Endothelial cell (in vitro differentiated cells): Measurements from ENCODE around the gene DNASE1. TPM values are rescaled to one million over a fixed set of nuclear protein-coding genes. Genes with fewer than 3 reads are reported as not detected.
A peak's percentile ranks its signal among the peaks of the same experiment; 100 is the strongest.

Experiments
- DNase-seq: peaks from one replicate; pipeline ENCODE4 v3.0.0; 2021; ENCODE audit warnings: low spot score
- H3K27ac Mint-ChIP-seq: one replicate; pipeline ENCODE4 v1.8.0; 2021; ENCODE audit warnings: mixed read lengths, inconsistent platforms; ENCODE audit not compliant: unreplicated experiment
- H3K27me3 Mint-ChIP-seq: one replicate; pipeline ENCODE4 v1.8.0; 2021; ENCODE audit warnings: mild to moderate bottlenecking, moderate library complexity, mixed read lengths, inconsistent platforms; ENCODE audit not compliant: unreplicated experiment
- H3K36me3 Mint-ChIP-seq: one replicate; pipeline ENCODE4 v1.8.0; 2021; ENCODE audit warnings: mild to moderate bottlenecking, low read depth, mixed read lengths, inconsistent platforms; ENCODE audit not compliant: unreplicated experiment
- H3K4me1 Mint-ChIP-seq: one replicate; pipeline ENCODE4 v1.8.0; 2021; ENCODE audit warnings: mild to moderate bottlenecking, mixed read lengths, inconsistent platforms; ENCODE audit not compliant: unreplicated experiment
- H3K4me3 Mint-ChIP-seq: one replicate; pipeline ENCODE4 v1.8.0; 2021; ENCODE audit warnings: mild to moderate bottlenecking, mixed read lengths, inconsistent platforms; ENCODE audit not compliant: unreplicated experiment
- H3K9me3 Mint-ChIP-seq: one replicate; pipeline ENCODE4 v1.8.0; 2021; ENCODE audit warnings: mixed read lengths, inconsistent platforms; ENCODE audit not compliant: unreplicated experiment
- total RNA-seq: library from RNA; stranded (reverse); fragmentation: NEBNext Ultra II Directional; extraction: Animal tissue kit (Norgen Biotek cat#: 25700); gene quantifications from one replicate; pipeline ENCODE4 v1.2.1, GENCODE V29; 2021; ENCODE audit not compliant: unreplicated experiment
- TF ChIP-seq, protein P1 (sequence below): fragments of 200-600 bp; sonication (generic); IDR thresholded peaks from one replicate; pipeline ENCODE4 v1.5.0; 2021; ENCODE audit warnings: antibody characterized with exemption; ENCODE audit not compliant: unreplicated experiment

The DNASE1 gene
- total RNA-seq, 1 donor from 2014 or later, result 33.9 TPM

- no peaks in the 10 kb centered on the region for H3K9me3 Mint-ChIP-seq
- H3K27ac Mint-ChIP-seq, result no peak overlapping the region
- peaks cover 28% of the 10 kb centered on the region for H3K36me3 Mint-ChIP-seq
Measured at GRCh38 chr16:3673201-3673600, 18.7 kb downstream of the DNASE1 start.

DNA sequence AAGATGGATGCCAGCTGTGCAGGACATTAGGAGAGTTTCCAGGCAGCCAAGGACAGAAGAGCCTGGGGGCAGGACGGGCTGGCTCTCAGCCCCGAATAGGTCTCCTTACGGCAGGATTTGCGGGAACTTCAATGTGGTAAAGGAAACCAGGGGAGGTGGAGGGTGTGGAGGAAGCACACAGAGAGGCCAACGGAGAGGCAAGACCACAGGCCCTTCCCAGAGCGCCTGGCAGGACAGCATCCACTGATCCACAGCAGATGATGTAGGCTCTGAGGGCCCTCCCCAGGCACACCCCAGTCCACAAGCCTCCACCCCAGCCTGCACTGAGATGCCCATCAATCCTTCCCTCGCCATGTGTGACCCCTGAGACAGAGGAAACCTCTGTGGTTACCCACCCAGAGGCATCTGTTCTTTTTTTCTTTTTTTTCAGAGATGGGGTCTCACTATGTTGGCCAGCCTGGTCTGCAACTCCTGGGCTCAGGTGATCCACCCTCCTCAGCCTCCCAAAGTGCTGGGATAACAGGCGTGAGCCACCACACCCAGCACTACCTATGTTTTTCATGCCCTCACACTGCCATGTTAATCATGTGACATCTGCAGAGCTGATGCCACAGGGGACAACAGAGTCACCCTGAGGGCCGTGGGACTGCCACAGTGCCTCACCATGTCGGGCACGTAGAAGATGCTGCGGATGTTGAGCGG is 19.3 kb downstream of the DNASE1 start:
- peaks cover 27% of the 10 kb centered on the region for H3K4me1 Mint-ChIP-seq
- peak overlapping the region; percentile 43 for H3K4me3 Mint-ChIP-seq
- no peak overlapping the region for H3K27ac Mint-ChIP-seq
- peaks cover 16% of the 10 kb centered on the region for H3K27me3 Mint-ChIP-seq
- no peak for DNase-seq
- H3K36me3 Mint-ChIP-seq, result peaks cover 29% of the 10 kb centered on the region
- no peaks in the 10 kb centered on the region for H3K9me3 Mint-ChIP-seq
- TF ChIP-seq, protein P1, sequence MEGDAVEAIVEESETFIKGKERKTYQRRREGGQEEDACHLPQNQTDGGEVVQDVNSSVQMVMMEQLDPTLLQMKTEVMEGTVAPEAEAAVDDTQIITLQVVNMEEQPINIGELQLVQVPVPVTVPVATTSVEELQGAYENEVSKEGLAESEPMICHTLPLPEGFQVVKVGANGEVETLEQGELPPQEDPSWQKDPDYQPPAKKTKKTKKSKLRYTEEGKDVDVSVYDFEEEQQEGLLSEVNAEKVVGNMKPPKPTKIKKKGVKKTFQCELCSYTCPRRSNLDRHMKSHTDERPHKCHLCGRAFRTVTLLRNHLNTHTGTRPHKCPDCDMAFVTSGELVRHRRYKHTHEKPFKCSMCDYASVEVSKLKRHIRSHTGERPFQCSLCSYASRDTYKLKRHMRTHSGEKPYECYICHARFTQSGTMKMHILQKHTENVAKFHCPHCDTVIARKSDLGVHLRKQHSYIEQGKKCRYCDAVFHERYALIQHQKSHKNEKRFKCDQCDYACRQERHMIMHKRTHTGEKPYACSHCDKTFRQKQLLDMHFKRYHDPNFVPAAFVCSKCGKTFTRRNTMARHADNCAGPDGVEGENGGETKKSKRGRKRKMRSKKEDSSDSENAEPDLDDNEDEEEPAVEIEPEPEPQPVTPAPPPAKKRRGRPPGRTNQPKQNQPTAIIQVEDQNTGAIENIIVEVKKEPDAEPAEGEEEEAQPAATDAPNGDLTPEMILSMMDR, result no peak

More at GRCh38 chr16:3673201-3673600, 18.7 kb downstream of the DNASE1 start:
- TF ChIP-seq, protein P1, result no peak
- H3K27me3 Mint-ChIP-seq, result peaks cover 16% of the 10 kb centered on the region
- DNase-seq, result no peak
- peaks cover 26% of the 10 kb centered on the region for H3K4me1 Mint-ChIP-seq
- H3K4me3 Mint-ChIP-seq, result peak overlapping the region; percentile 43

DNA sequence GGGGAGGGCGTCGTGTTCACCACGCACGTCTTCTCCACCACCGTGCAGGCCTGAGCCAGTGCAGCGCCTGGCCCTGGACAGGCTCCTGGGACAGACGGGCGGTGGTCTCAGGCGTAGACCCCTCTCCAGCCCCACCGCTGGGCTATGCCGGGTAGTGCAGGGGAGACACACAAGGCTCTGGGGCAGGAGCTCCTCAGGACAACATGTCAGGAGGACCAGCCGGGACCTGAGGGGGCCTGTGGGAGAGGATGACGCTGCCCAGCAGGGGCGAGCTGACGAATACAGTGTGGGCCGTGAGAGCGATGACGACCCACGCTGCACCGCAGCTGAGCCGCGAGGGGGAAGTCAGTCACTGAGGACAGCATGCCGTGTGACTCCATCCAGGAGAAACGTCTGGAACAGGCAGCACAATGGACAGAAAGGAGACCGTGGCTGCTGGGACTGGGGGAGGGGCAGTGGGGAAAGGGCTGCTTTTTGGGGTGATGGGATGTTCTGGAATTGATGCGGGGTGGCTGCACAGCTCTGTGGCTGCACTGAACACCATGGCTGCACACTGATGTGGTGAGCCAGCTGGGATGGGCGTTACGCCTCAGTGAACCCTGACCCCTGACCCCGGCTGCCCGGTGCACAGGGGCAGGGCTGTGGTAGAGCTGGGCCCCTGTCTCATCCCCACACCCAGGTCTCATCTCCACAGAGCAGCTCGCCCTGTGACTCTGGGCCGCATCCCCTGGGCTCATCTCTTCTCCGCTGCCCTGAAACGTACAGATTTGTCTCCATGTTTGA is 20.2 kb downstream of the DNASE1 start:
- H3K27me3 Mint-ChIP-seq, result peaks cover 16% of the 10 kb centered on the region
- peaks cover 35% of the 10 kb centered on the region for H3K4me1 Mint-ChIP-seq
- H3K27ac Mint-ChIP-seq, result peak overlapping the region; percentile 64
- H3K36me3 Mint-ChIP-seq, result peaks cover 35% of the 10 kb centered on the region
- no peak overlapping the region for H3K4me3 Mint-ChIP-seq
- H3K9me3 Mint-ChIP-seq, result no peaks in the 10 kb centered on the region
- DNase-seq, result peak; percentile 40
- TF ChIP-seq, protein P1, result no peak

GRCh38 chr16:3675601-3676130 is 21.2 kb downstream of the DNASE1 start:
- no peak overlapping the region for H3K4me3 Mint-ChIP-seq
- peaks cover 42% of the 10 kb centered on the region for H3K4me1 Mint-ChIP-seq
- no peak for DNase-seq
- H3K27ac Mint-ChIP-seq, result peak overlapping the region; percentile 81
- no peaks in the 10 kb centered on the region for H3K9me3 Mint-ChIP-seq
- peaks cover 36% of the 10 kb centered on the region for H3K36me3 Mint-ChIP-seq
- peaks cover 14% of the 10 kb centered on the region for H3K27me3 Mint-ChIP-seq
- TF ChIP-seq, protein P1, result no peak
